Liver (tissue), 9 donors: ENCODE measurements around the gene CT83. TPM values are rescaled to one million over a fixed set of nuclear protein-coding genes. Genes with fewer than 3 reads are reported as not detected.

Experiments used
- DNase-seq: peaks from one replicate; pipeline ENCODE4 v3.0.0-alpha.2; 2017; ENCODE audit warnings: low spot score
- H3K27ac ChIP-seq, 2 donors: one replicate each; pipeline ENCODE4 v1.7.0; 2013; ENCODE audit warnings: inconsistent platforms in 2 of 2, low read length in 2 of 2, control low read depth in 1 of 2, low read depth in 1 of 2, mild to moderate bottlenecking in 1 of 2
- H3K27me3 ChIP-seq, 4 donors: one replicate each; pipeline versions ENCODE4 v1.6.1 to v1.7.0; 2013; ENCODE audit warnings: low read length in 3 of 4, inconsistent platforms in 1 of 4, mild to moderate bottlenecking in 1 of 4, moderate library complexity in 1 of 4; ENCODE audit not compliant: control insufficient read depth in 4 of 4, insufficient read depth in 4 of 4
- H3K36me3 ChIP-seq, 4 donors: one replicate each; pipeline versions ENCODE4 v1.6.1 to v1.7.0; 2013; ENCODE audit warnings: low read length in 3 of 4, mild to moderate bottlenecking in 3 of 4, low read depth in 1 of 4, moderate library complexity in 1 of 4; ENCODE audit not compliant: control insufficient read depth in 4 of 4, insufficient read depth in 3 of 4
- H3K4me1 ChIP-seq, 4 donors: one replicate each; pipeline versions ENCODE4 v1.6.1 to v1.7.0; 2013; ENCODE audit warnings: low read length in 3 of 4, mild to moderate bottlenecking in 3 of 4, moderate library complexity in 1 of 4; ENCODE audit not compliant: control insufficient read depth in 4 of 4, insufficient read depth in 4 of 4
- H3K4me3 ChIP-seq, 3 donors: one replicate each; pipeline versions ENCODE4 v1.6.1 to v1.7.0; 2013; ENCODE audit warnings: low read length in 3 of 3, control low read depth in 1 of 3, low read depth in 1 of 3, mild to moderate bottlenecking in 1 of 3
- H3K9ac ChIP-seq, 2 donors: one replicate each; pipeline ENCODE4 v1.7.0; 2013; ENCODE audit warnings: low read length in 2 of 2, mild to moderate bottlenecking in 2 of 2, moderate library complexity in 2 of 2, control low read depth in 1 of 2, low read depth in 1 of 2
- H3K9me3 ChIP-seq, 4 donors: one replicate each; pipeline versions ENCODE4 v1.6.1 to v1.7.0; 2013; ENCODE audit warnings: low read length in 3 of 4; ENCODE audit not compliant: control insufficient read depth in 4 of 4
- ATF3 ChIP-seq: IDR thresholded peaks from 2 replicates; pipeline ENCODE4 v1.6.1; 2016; ENCODE audit warnings: antibody characterized with exemption
- EGR1 ChIP-seq, 2 donors: IDR thresholded peaks; 2 replicates each; pipeline ENCODE4 v1.6.1; 2016 to 2018; ENCODE audit warnings: antibody characterized with exemption in 2 of 2, low read depth in 2 of 2
- FOXA1 ChIP-seq: IDR thresholded peaks from 2 replicates; pipeline ENCODE4 v1.6.1; 2016; ENCODE audit warnings: antibody characterized with exemption
- FOXA2 ChIP-seq: IDR thresholded peaks from 2 replicates; pipeline ENCODE4 v1.6.1; 2016; ENCODE audit warnings: antibody characterized with exemption
- GABPA ChIP-seq, 2 donors: IDR thresholded peaks in 1 of 2; conservative IDR thresholded peaks in 1 of 2; 2 replicates each; pipeline ENCODE4 v1.6.1; 2016; ENCODE audit warnings: antibody characterized with exemption in 2 of 2, mild to moderate bottlenecking in 1 of 2, moderate library complexity in 1 of 2
- HNF4G ChIP-seq: IDR thresholded peaks from 2 replicates; pipeline ENCODE4 v1.6.1; 2016; ENCODE audit warnings: antibody characterized with exemption
- JUND ChIP-seq, 2 donors: IDR thresholded peaks; 2 replicates each; pipeline ENCODE4 v1.6.1; 2016; ENCODE audit warnings: antibody characterized with exemption in 2 of 2
- MAX ChIP-seq: IDR thresholded peaks from 2 replicates; pipeline ENCODE4 v1.6.1; 2016; ENCODE audit warnings: antibody characterized with exemption
- NR2F2 ChIP-seq: IDR thresholded peaks from 2 replicates; pipeline ENCODE4 v1.6.1; 2016; ENCODE audit warnings: antibody characterized with exemption
- RAD21 ChIP-seq, 2 donors: IDR thresholded peaks; 2 replicates each; pipeline ENCODE4 v1.6.1; 2016; ENCODE audit warnings: antibody characterized with exemption in 2 of 2, mild to moderate bottlenecking in 2 of 2
- REST ChIP-seq: IDR thresholded peaks from 2 replicates; pipeline ENCODE4 v1.6.1; 2016; ENCODE audit warnings: antibody characterized with exemption, mild to moderate bottlenecking
- RXRA ChIP-seq, 2 donors: IDR thresholded peaks; 2 replicates each; pipeline ENCODE4 v1.6.1; 2017 to 2018; ENCODE audit warnings: antibody characterized with exemption in 2 of 2, mild to moderate bottlenecking in 1 of 2
- YY1 ChIP-seq: IDR thresholded peaks from 2 replicates; pipeline ENCODE4 v1.6.1; 2016; ENCODE audit warnings: antibody characterized with exemption, mild to moderate bottlenecking
- WGBS: extraction: QIAGEN DNeasy Blood & Tissue Kit; methylation state at CpG from one replicate; pipeline ENCODE4 v1.1.7; 2013; 5-methylcytosine and 5-hydroxymethylcytosine counted together
- polyA plus RNA-seq, 2 donors: library from polyadenylated mRNA; stranded (reverse) in 1 of 2; unstranded in 1 of 2; fragments of 200-250 nt in 1 of 2; fragments of >200 nt in 1 of 2; fragmentation: Nextera tagmentation in 1 of 2; extraction: Ambion mirVana in 1 of 2; gene quantifications; one replicate each; pipeline versions ENCODE4 v1.2.1 to v1.2.3, GENCODE V29; 2013 to 2015
- total RNA-seq, 2 donors: library from RNA; depleted of rRNA; stranded (reverse); fragments of >200 nt; gene quantifications; one replicate each; pipeline ENCODE4 v1.2.3, GENCODE V29; 2014
- TF ChIP-seq, protein P1 (sequence below): fragments of 150-350 bp; IDR thresholded peaks from 2 replicates; pipeline ENCODE4 v1.5.1; 2017; ENCODE audit warnings: improper control_type of control experiment, low read depth, low read length; ENCODE audit not compliant: missing input control
- donor health status: healthy.
- donor health status: healthy.
- donor health status: healthy.
- donor health status: healthy.
- donor health status: healthy.

Gene CT83
- total and polyA plus RNA-seq, 4 donors: not detected

GRCh38 chrX:116417968-116418367 is 44.8 kb downstream of the CT83 start:
- DNase-seq: no peak
- Histone ChIP-seq H3K4me1 (no peaks in the 10 kb centered on the region), H3K36me3 (no peaks in the 10 kb centered on the region), H3K27me3 (peaks cover 0 to 2% (median 0%) of the 10 kb centered on the region in 4 donors), H3K4me3 (no peak overlapping the region), H3K9me3 (no peaks in the 10 kb centered on the region), H3K9ac (no peak overlapping the region), H3K27ac (no peak overlapping the region)
- WGBS: 77% methylated on average over 4 of the region's 4 CpGs
- TF ChIP-seq FOXA2 (no peak), MAX (no peak), YY1 (no peak), JUND (IDR thresholded peaks at IDR 0.05) (no peak), EGR1 (IDR thresholded peaks at IDR 0.05; ENCODE audit: low read depth in 2 of 2) (no peak), FOXA1 (no peak), RXRA (IDR thresholded peaks at IDR 0.05) (no peak)
- TF ChIP-seq, protein P1, sequence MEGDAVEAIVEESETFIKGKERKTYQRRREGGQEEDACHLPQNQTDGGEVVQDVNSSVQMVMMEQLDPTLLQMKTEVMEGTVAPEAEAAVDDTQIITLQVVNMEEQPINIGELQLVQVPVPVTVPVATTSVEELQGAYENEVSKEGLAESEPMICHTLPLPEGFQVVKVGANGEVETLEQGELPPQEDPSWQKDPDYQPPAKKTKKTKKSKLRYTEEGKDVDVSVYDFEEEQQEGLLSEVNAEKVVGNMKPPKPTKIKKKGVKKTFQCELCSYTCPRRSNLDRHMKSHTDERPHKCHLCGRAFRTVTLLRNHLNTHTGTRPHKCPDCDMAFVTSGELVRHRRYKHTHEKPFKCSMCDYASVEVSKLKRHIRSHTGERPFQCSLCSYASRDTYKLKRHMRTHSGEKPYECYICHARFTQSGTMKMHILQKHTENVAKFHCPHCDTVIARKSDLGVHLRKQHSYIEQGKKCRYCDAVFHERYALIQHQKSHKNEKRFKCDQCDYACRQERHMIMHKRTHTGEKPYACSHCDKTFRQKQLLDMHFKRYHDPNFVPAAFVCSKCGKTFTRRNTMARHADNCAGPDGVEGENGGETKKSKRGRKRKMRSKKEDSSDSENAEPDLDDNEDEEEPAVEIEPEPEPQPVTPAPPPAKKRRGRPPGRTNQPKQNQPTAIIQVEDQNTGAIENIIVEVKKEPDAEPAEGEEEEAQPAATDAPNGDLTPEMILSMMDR: no peak

GRCh38 chrX:116417214-116417613 is 45.6 kb downstream of the CT83 start:
- Histone ChIP-seq H3K36me3 (no peaks in the 10 kb centered on the region), H3K9ac (no peak overlapping the region), H3K9me3 (no peaks in the 10 kb centered on the region), H3K27me3 (peaks cover 0 to 2% (median 0%) of the 10 kb centered on the region in 4 donors), H3K4me3 (no peak overlapping the region), H3K27ac (no peak overlapping the region), H3K4me1 (no peaks in the 10 kb centered on the region)
- no peak for DNase-seq
- WGBS: 90% methylated on average over 1 of the region's 1 CpG
- TF ChIP-seq REST (no peak), RAD21 (IDR thresholded peaks at IDR 0.05) (no peak), MAX (no peak), HNF4G (no peak), JUND (IDR thresholded peaks at IDR 0.05) (no peak), ATF3 (no peak), RXRA (IDR thresholded peaks at IDR 0.05) (no peak), GABPA (IDR thresholded peaks at IDR 0.05 in 1 of 2, conservative IDR thresholded peaks at IDR 0.05 in 1 of 2) (no peak), NR2F2 (no peak), EGR1 (IDR thresholded peaks at IDR 0.05; ENCODE audit: low read depth in 2 of 2) (no peak)
